Smooth muscle cell (in vitro differentiated cells): ENCODE data around the gene RET. TPM values are rescaled to one million over a fixed set of nuclear protein-coding genes. Genes with fewer than 3 reads are reported as not detected.
A peak's percentile ranks its signal among the peaks of the same experiment; 100 is the strongest.

ENCODE experiments used
- DNase-seq: peaks from one replicate; lab custom pipeline; 2025; ENCODE audit not compliant: unreplicated experiment; lab: John Stamatoyannopoulos, UW
- H2AFZ ChIP-seq: fragments of 200-600 bp; sonication (generic); 2 replicates; pipeline ENCODE4 v1.6.0; 2016; ENCODE audit warnings: antibody characterized with exemption, low read depth, mild to moderate bottlenecking
- H3F3A ChIP-seq: fragments of 200-600 bp; sonication (generic); 2 replicates; pipeline ENCODE4 v1.6.0; 2017; ENCODE audit warnings: antibody characterized with exemption, low read depth
- H3K27ac ChIP-seq: fragments of 200-600 bp; sonication (generic); 2 replicates; pipeline ENCODE4 v1.5.1; 2016; ENCODE audit warnings: low read depth, mild to moderate bottlenecking
- H3K27me3 ChIP-seq: fragments of 200-600 bp; sonication (generic); 2 replicates; pipeline ENCODE4 v1.6.1; 2016; ENCODE audit warnings: low read depth, mild to moderate bottlenecking
- H3K36me3 ChIP-seq: fragments of 200-600 bp; sonication (generic); 2 replicates; pipeline ENCODE4 v1.5.1; 2016; ENCODE audit warnings: low read depth
- H3K4me1 ChIP-seq: fragments of 200-600 bp; sonication (generic); 2 replicates; pipeline ENCODE4 v1.5.1; 2016; ENCODE audit warnings: low read depth
- H3K4me2 ChIP-seq: fragments of 200-600 bp; sonication (generic); 2 replicates; pipeline ENCODE4 v1.6.0; 2016; ENCODE audit warnings: mild to moderate bottlenecking
- H3K4me3 ChIP-seq: fragments of 200-600 bp; sonication (generic); 2 replicates; pipeline ENCODE4 v1.5.1; 2016; ENCODE audit warnings: mild to moderate bottlenecking
- H3K79me2 ChIP-seq: fragments of 200-600 bp; sonication (generic); 2 replicates; pipeline ENCODE4 v1.6.0; 2016; ENCODE audit warnings: low read depth, mild to moderate bottlenecking
- H3K9ac ChIP-seq: fragments of 200-600 bp; sonication (generic); 2 replicates; pipeline ENCODE4 v1.6.0; 2016; ENCODE audit warnings: low read depth
- H3K9me3 ChIP-seq: fragments of 200-600 bp; sonication (generic); replicated peaks from 2 replicates; pipeline ENCODE4 v1.5.1; 2016; ENCODE audit warnings: low read depth
- H4K20me1 ChIP-seq: fragments of 200-600 bp; sonication (generic); 2 replicates; pipeline ENCODE4 v1.6.0; 2016; ENCODE audit warnings: low read depth
- CTCF ChIP-seq: fragments of 200-600 bp; sonication (generic); IDR thresholded peaks from 2 replicates; pipeline ENCODE4 v1.5.1; 2017; ENCODE audit warnings: borderline replicate concordance, mild to moderate bottlenecking, antibody characterized with exemption; ENCODE audit not compliant: insufficient read depth, poor library complexity, severe bottlenecking
- WGBS: methylation state at CpG from one replicate; pipeline ENCODE4 v1.1.7; 2016; ENCODE audit warnings: low lambda C conversion rate; 5-methylcytosine and 5-hydroxymethylcytosine counted together
- polyA plus RNA-seq: library from polyadenylated mRNA; unstranded; fragments of >200 nt; fragmentation: Nextera tagmentation; extraction: Ambion mirVana; gene quantifications from 2 replicates; pipeline ENCODE4 v1.2.1, GENCODE V29; 2016
- total RNA-seq: library from RNA; depleted of rRNA; stranded (reverse); fragments of >200 nt; gene quantifications from 2 replicates; pipeline ENCODE4 v1.2.3, GENCODE V29; 2014

The RET gene
- total RNA-seq = 0.94 and 1.9 TPM in 2 replicates
- polyA plus RNA-seq = 0.70 and 1.7 TPM in 2 replicates

GRCh38 chr10:43076876-43077420 lies at the start of gene RET:
TSS of gene RET (plus strand) at chr10:43077069. CDS start at chr10:43077259, 190 bp downstream.
- peaks cover 4% of the 10 kb centered on the region for H3K4me1 ChIP-seq
- no peaks in the 10 kb centered on the region for H4K20me1 ChIP-seq
- no peak for TF ChIP-seq CTCF
- no peak within 1 kb of the TSS for H2AFZ ChIP-seq
- no peaks in the 10 kb centered on the region for H3K79me2 ChIP-seq
- no peaks in the 10 kb centered on the region for H3F3A ChIP-seq
- no peaks in the 10 kb centered on the region for H3K36me3 ChIP-seq
- WGBS = under 1% methylated on average over 50 of the region's 78 CpGs
- H3K27me3 ChIP-seq = peaks cover 80% of the 10 kb centered on the region
- peak within 1 kb of the TSS; percentile 38 for H3K4me3 ChIP-seq
- no peak within 1 kb of the TSS for H3K9ac ChIP-seq
- no peaks in the 10 kb centered on the region for H3K9me3 ChIP-seq
- no peak within 1 kb of the TSS for H3K27ac ChIP-seq
- peak within 1 kb of the TSS; percentile 90 for H3K4me2 ChIP-seq
- DNase-seq = no peak

GRCh38 chr10:43027331-43027955 lies 49.4 kb upstream of the RET start:
- WGBS = 84% methylated on average over 11 of the region's 11 CpGs
- Histone ChIP-seq H3K4me3 (no peak overlapping the region), H3K4me1 (no peaks in the 10 kb centered on the region), H3K4me2 (no peak overlapping the region), H4K20me1 (no peaks in the 10 kb centered on the region), H2AFZ (no peak overlapping the region), H3K9ac (no peak overlapping the region), H3K9me3 (no peaks in the 10 kb centered on the region), H3K79me2 (no peaks in the 10 kb centered on the region), H3K27me3 (peaks cover 21% of the 10 kb centered on the region), H3K27ac (no peak overlapping the region), H3F3A (no peaks in the 10 kb centered on the region), H3K36me3 (no peaks in the 10 kb centered on the region)
- TF ChIP-seq CTCF = no peak
- no peak for DNase-seq

GRCh38 chr10:43028143-43028542 lies 48.7 kb upstream of the RET start:
- H3K27me3 ChIP-seq = peaks cover 21% of the 10 kb centered on the region
- H3K4me2 ChIP-seq = no peak overlapping the region
- no peak for TF ChIP-seq CTCF
- H3K79me2 ChIP-seq = no peaks in the 10 kb centered on the region
- no peaks in the 10 kb centered on the region for H3K9me3 ChIP-seq
- H2AFZ ChIP-seq = no peak overlapping the region
- no peak overlapping the region for H3K27ac ChIP-seq
- H3K36me3 ChIP-seq = no peaks in the 10 kb centered on the region
- H3F3A ChIP-seq = no peaks in the 10 kb centered on the region
- no peak overlapping the region for H3K9ac ChIP-seq
- no peak overlapping the region for H3K4me3 ChIP-seq
- no peaks in the 10 kb centered on the region for H4K20me1 ChIP-seq
- no peaks in the 10 kb centered on the region for H3K4me1 ChIP-seq
- no peak for DNase-seq
- WGBS = 90% methylated on average over 6 of the region's 6 CpGs

GRCh38 chr10:43029043-43029442 lies 47.8 kb upstream of the RET start:
- Histone ChIP-seq H3K4me2 (no peak overlapping the region), H3K79me2 (no peaks in the 10 kb centered on the region), H3K27ac (no peak overlapping the region), H3F3A (no peaks in the 10 kb centered on the region), H3K9me3 (no peaks in the 10 kb centered on the region), H3K36me3 (no peaks in the 10 kb centered on the region), H3K4me3 (no peak overlapping the region), H3K4me1 (no peaks in the 10 kb centered on the region), H3K9ac (no peak overlapping the region), H4K20me1 (no peaks in the 10 kb centered on the region), H2AFZ (no peak overlapping the region), H3K27me3 (peaks cover 21% of the 10 kb centered on the region)
- no peak for TF ChIP-seq CTCF
- 93% methylated on average over 6 of the region's 7 CpGs for WGBS
- DNase-seq = no peak
